Stimulated activated CD8-positive, alpha-beta memory T cell treated with anti-CD3 and anti-CD28 coated beads, Interleukin-4, amount 100 ng/mL, for 4 hours (primary cell): ENCODE data around the gene TP53I11.

ENCODE experiments used
- DNase-seq, 2 donors: peaks; one replicate each; pipeline ENCODE4 v3.0.0-alpha.2; 2020; ENCODE audit warnings: low read depth in 2 of 2, low spot score in 1 of 2

TP53I11 gene

GRCh38 chr11:44941259-44942021, 9.2 kb downstream of the TP53I11 start:
- DNase-seq, result no peak

GRCh38 chr11:44940835-44941234, 9.8 kb downstream of the TP53I11 start:
- no peak for DNase-seq

GRCh38 chr11:44940404-44940803, 10.3 kb downstream of the TP53I11 start:
- no peak for DNase-seq

- no peak for DNase-seq
These were observed 10.8 kb downstream of the TP53I11 start for GRCh38 chr11:44939673-44940395.

GRCh38 chr11:44938066-44938691, 12.5 kb downstream of the TP53I11 start:
- no peak for DNase-seq

GRCh38 chr11:44936951-44937543, 13.6 kb downstream of the TP53I11 start:
- DNase-seq, result no peak

- DNase-seq, result peak; percentile 60 to 77
These were observed 14.2 kb downstream of the TP53I11 start for GRCh38 chr11:44936525-44936924.

GRCh38 chr11:44934735-44935250, 15.9 kb downstream of the TP53I11 start:
- DNase-seq, result no peak

- DNase-seq, result no peak
These were observed 16.6 kb downstream of the TP53I11 start for GRCh38 chr11:44934110-44934509.

- DNase-seq, result no peak
These were observed 19.2 kb downstream of the TP53I11 start for GRCh38 chr11:44931466-44931865.

GRCh38 chr11:44930588-44931302, 19.9 kb downstream of the TP53I11 start:
- no peak for DNase-seq

GRCh38 chr11:44928816-44929215, 21.9 kb downstream of the TP53I11 start:
- DNase-seq, result no peak

GRCh38 chr11:44928144-44928543, 22.5 kb downstream of the TP53I11 start:
- DNase-seq, result no peak

GRCh38 chr11:44927174-44927661, 23.5 kb downstream of the TP53I11 start:
- peak; percentile 21 to 29 for DNase-seq

- DNase-seq, result no peak
These were observed 24.6 kb downstream of the TP53I11 start for GRCh38 chr11:44926036-44926435.

GRCh38 chr11:44923806-44924205, 26.9 kb downstream of the TP53I11 start:
- no peak for DNase-seq

GRCh38 chr11:44923115-44923514, 27.6 kb downstream of the TP53I11 start:
- DNase-seq, result no peak

- no peak for DNase-seq
These were observed 30.2 kb downstream of the TP53I11 start for GRCh38 chr11:44920451-44920850.

GRCh38 chr11:44917741-44918140, 32.9 kb downstream of the TP53I11 start:
- no peak for DNase-seq

- no peak for DNase-seq
These were observed 33.8 kb downstream of the TP53I11 start for GRCh38 chr11:44916801-44917385.
